Gastrocnemius medialis (tissue), 4 donors: Measurements from ENCODE around the gene LARP1B.

Source experiments
- POLR2A ChIP-seq, 2 donors: fragments of 450-650 bp; IDR thresholded peaks; one replicate each; pipeline ENCODE4 v1.6.1; 2017; ENCODE audit warnings: antibody characterized with exemption in 2 of 2, mild to moderate bottlenecking in 2 of 2, moderate library complexity in 2 of 2
- TF ChIP-seq, protein P1 (sequence below), 5 experiments: fragments of 450-650 bp in 3 of 5; fragments of 200-600 bp in 2 of 5; sonication (generic) in 2 of 5; IDR thresholded peaks in 4 of 5; conservative IDR thresholded peaks in 1 of 5; 1 replicate in 4 of 5; 2 replicates in 1 of 5; pipeline ENCODE4 v1.5.1; 2016 to 2019; ENCODE audit warnings: antibody characterized with exemption in 5 of 5, mild to moderate bottlenecking in 3 of 5, moderate library complexity in 3 of 5

DNA sequence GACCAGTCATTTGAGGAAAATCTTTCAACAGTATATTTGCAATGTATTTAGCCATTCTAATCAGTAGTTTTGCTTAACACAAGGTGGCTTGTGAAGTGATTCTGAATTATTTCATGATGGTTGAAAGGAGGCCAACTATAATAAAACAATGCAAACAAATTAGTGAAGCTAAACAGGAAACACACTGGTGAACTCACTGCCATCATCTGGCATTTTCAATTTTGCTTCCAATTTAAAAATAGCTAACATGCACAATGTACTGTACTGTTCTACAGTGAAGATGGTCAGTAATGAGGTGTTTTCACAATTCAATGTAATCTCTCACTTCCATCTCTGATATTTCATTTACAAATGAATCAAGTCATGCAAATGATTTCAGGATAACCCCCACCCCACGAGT lies 195.4 kb downstream of the LARP1B start:
- TF ChIP-seq, protein P1, sequence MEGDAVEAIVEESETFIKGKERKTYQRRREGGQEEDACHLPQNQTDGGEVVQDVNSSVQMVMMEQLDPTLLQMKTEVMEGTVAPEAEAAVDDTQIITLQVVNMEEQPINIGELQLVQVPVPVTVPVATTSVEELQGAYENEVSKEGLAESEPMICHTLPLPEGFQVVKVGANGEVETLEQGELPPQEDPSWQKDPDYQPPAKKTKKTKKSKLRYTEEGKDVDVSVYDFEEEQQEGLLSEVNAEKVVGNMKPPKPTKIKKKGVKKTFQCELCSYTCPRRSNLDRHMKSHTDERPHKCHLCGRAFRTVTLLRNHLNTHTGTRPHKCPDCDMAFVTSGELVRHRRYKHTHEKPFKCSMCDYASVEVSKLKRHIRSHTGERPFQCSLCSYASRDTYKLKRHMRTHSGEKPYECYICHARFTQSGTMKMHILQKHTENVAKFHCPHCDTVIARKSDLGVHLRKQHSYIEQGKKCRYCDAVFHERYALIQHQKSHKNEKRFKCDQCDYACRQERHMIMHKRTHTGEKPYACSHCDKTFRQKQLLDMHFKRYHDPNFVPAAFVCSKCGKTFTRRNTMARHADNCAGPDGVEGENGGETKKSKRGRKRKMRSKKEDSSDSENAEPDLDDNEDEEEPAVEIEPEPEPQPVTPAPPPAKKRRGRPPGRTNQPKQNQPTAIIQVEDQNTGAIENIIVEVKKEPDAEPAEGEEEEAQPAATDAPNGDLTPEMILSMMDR (IDR thresholded peaks at IDR 0.05 in 4 of 5, conservative IDR thresholded peaks at IDR 0.05 in 1 of 5): no peak
- TF ChIP-seq POLR2A (IDR thresholded peaks at IDR 0.05): no peak
